HCT116 (cell line): ENCODE data around the gene ACER1. TPM values are rescaled to one million over a fixed set of nuclear protein-coding genes. Genes with fewer than 3 reads are reported as not detected.

Experiments
- ATAC-seq: fragments of 200-7000 bp; cut with Tn5 transposase; 2 replicates; pipeline ENCODE4 v1.9.1; 2020; ENCODE audit warnings: mild to moderate bottlenecking, moderate library complexity
- BruUV-seq: library from RNA; stranded (reverse); fragments of 400-500 nt; replicated peaks from 2 replicates; lab custom pipeline; 2021; lab: Mats Ljungman, UMichigan
- CTCF ChIA-PET: fragments of 300-600 bp; sonication (Branson Sonifier 250); formaldehyde crosslinking; loops from one replicate; lab custom pipeline; 2021; ENCODE audit warnings: antibody characterized with exemption; lab: Charles Lee
- POLR2A ChIA-PET: fragments of 300-600, 350-600 bp; sonication (Branson Sonifier 250); formaldehyde crosslinking; loops from one replicate; lab custom pipeline; 2021; ENCODE audit warnings: antibody characterized with exemption; lab: Charles Lee
- RAD21 ChIA-PET, 2 experiments: fragments of 300-600 bp; sonication (Branson Sonifier 250); formaldehyde crosslinking; loops; one replicate each; lab custom pipeline; 2023; ENCODE audit warnings: low total read pairs in 2 of 2; ENCODE audit not compliant: uncharacterized antibody in 2 of 2, unreplicated experiment in 2 of 2, low non-redundant PET in 1 of 2; lab: Charles Lee
- DNase-seq: peaks from one replicate; pipeline ENCODE4 v3.0.0-alpha.2; 2010; ENCODE audit warnings: low read depth, low spot score
- H2AFZ ChIP-seq: fragments of 200-600 bp; shearing (Covaris generic), sonication (generic); 2 replicates; pipeline ENCODE4 v1.6.1; 2017; ENCODE audit warnings: low read depth, mixed run types, mixed read lengths, antibody characterized with exemption, low read length; ENCODE audit not compliant: poor library complexity, severe bottlenecking
- H3K27ac ChIP-seq: 2 replicates; pipeline ENCODE4 v1.5.1; 2012; ENCODE audit warnings: low read depth, low read length
- H3K27me3 ChIP-seq: fragments of 200-600 bp; sonication (generic); 2 replicates; pipeline ENCODE4 v1.6.1; 2016; ENCODE audit warnings: mixed run types, low read length, mixed read lengths; ENCODE audit not compliant: insufficient read depth
- H3K36me3 ChIP-seq, 2 experiments: fragments of 200-500 bp in 1 of 2; fragments of 200-600 bp in 1 of 2; sonication (Bioruptor generic) in 1 of 2; sonication (generic) in 1 of 2; 2 replicates each; pipeline versions ENCODE4 v1.5.1 to v1.6.1; 2014 to 2016; ENCODE audit warnings: low read length in 2 of 2, inconsistent platforms in 1 of 2, mixed read lengths in 1 of 2, mixed run types in 1 of 2; ENCODE audit not compliant: insufficient read depth in 2 of 2, control insufficient read depth in 1 of 2
- H3K4me1 ChIP-seq, 2 experiments: fragments of 200-600 bp in 1 of 2; sonication (generic) in 1 of 2; 2 replicates each; pipeline versions ENCODE4 v1.5.1 to v1.6.1; 2012 to 2017; ENCODE audit warnings: low read length in 2 of 2, inconsistent platforms in 1 of 2, mild to moderate bottlenecking in 1 of 2, mixed read lengths in 1 of 2, mixed run types in 1 of 2, moderate library complexity in 1 of 2; ENCODE audit not compliant: insufficient read depth in 2 of 2, control insufficient read depth in 1 of 2
- H3K4me2 ChIP-seq: fragments of 200-600 bp; sonication (generic); 2 replicates; pipeline ENCODE4 v1.6.1; 2017; ENCODE audit warnings: mixed run types, low read length, mixed read lengths
- H3K4me3 ChIP-seq, 2 experiments: fragments of 200-600 bp in 1 of 2; sonication (generic) in 1 of 2; replicated peaks in 1 of 2; 2 replicates each; pipeline ENCODE4 v1.5.1; 2011 to 2016; ENCODE audit warnings: low read length in 2 of 2, control low read depth in 1 of 2, low read depth in 1 of 2, mild to moderate bottlenecking in 1 of 2, mixed read lengths in 1 of 2, mixed run types in 1 of 2
- H3K79me2 ChIP-seq: fragments of 200-600 bp; sonication (generic); 2 replicates; pipeline ENCODE4 v1.6.1; 2017; ENCODE audit warnings: mild to moderate bottlenecking, mixed run types, low read length, moderate library complexity, mixed read lengths; ENCODE audit not compliant: insufficient read depth
- H3K9ac ChIP-seq: fragments of 200-600 bp; sonication (generic); 2 replicates; pipeline ENCODE4 v1.6.1; 2016; ENCODE audit warnings: low read length, mixed read lengths
- H3K9me2 ChIP-seq: fragments of 200-600 bp; sonication (generic), shearing (Covaris generic); 2 replicates; pipeline ENCODE4 v1.6.1; 2017; ENCODE audit warnings: mixed run types, mild to moderate bottlenecking, moderate library complexity; ENCODE audit not compliant: insufficient read depth
- H3K9me3 ChIP-seq, 2 experiments: fragments of 200-500 bp in 1 of 2; fragments of 200-600 bp in 1 of 2; sonication (Bioruptor generic) in 1 of 2; sonication (generic) in 1 of 2; 2 replicates each; pipeline ENCODE4 v1.6.1; 2014 to 2017; ENCODE audit warnings: low read length in 2 of 2, mixed read lengths in 2 of 2, inconsistent platforms in 1 of 2, low read depth in 1 of 2, mild to moderate bottlenecking in 1 of 2, mixed run types in 1 of 2, moderate library complexity in 1 of 2; ENCODE audit not compliant: control insufficient read depth in 1 of 2, insufficient read depth in 1 of 2
- H4K20me1 ChIP-seq: fragments of 200-600 bp; sonication (generic), shearing (Covaris generic); 2 replicates; pipeline ENCODE4 v1.6.1; 2017; ENCODE audit warnings: mixed run types, mild to moderate bottlenecking, moderate library complexity; ENCODE audit not compliant: insufficient read depth
- CTCF ChIP-seq, 3 experiments: fragments of 200-600 bp in 1 of 3; sonication (generic) in 1 of 3; IDR thresholded peaks in 2 of 3; conservative IDR thresholded peaks in 1 of 3; 2 replicates each; pipeline ENCODE4 v1.5.1; 2012 to 2017; ENCODE audit warnings: low read depth in 2 of 3, low read length in 2 of 3, antibody characterized with exemption in 1 of 3, borderline replicate concordance in 1 of 3, control low read depth in 1 of 3, mild to moderate bottlenecking in 1 of 3, mixed read lengths in 1 of 3, mixed run types in 1 of 3, moderate library complexity in 1 of 3; ENCODE audit not compliant: insufficient read depth in 1 of 3
- EGR1 ChIP-seq: IDR thresholded peaks from 2 replicates; pipeline ENCODE4 v1.6.1; 2012; ENCODE audit warnings: low read depth
- EZH2 ChIP-seq: fragments of 200-600 bp; sonication (generic); IDR thresholded peaks from 2 replicates; pipeline ENCODE4 v1.6.1; 2017; ENCODE audit warnings: antibody characterized with exemption, mixed run types
- EZH2phosphoT487 ChIP-seq: fragments of 200-600 bp; IDR thresholded peaks from 2 replicates; pipeline ENCODE4 v1.6.1; 2018; ENCODE audit warnings: antibody characterized with exemption, borderline replicate concordance
- FOSL1 ChIP-seq: IDR thresholded peaks from 2 replicates; pipeline ENCODE4 v1.6.1; 2012; ENCODE audit warnings: low read depth
- JUND ChIP-seq: IDR thresholded peaks from 2 replicates; pipeline ENCODE4 v1.6.1; 2012
- POLR2AphosphoS5 ChIP-seq: IDR thresholded peaks from 2 replicates; pipeline ENCODE4 v1.6.1; 2011; ENCODE audit warnings: mild to moderate bottlenecking, low read depth, low read length, moderate library complexity
- RAD21 ChIP-seq: IDR thresholded peaks from 2 replicates; pipeline ENCODE4 v1.6.1; 2012; ENCODE audit warnings: low read depth, mild to moderate bottlenecking
- SRF ChIP-seq: IDR thresholded peaks from 2 replicates; pipeline ENCODE4 v1.6.1; 2012; ENCODE audit warnings: low read depth
- TCF7L2 ChIP-seq: IDR thresholded peaks from 2 replicates; pipeline ENCODE4 v1.7.0; 2011; ENCODE audit warnings: borderline replicate concordance, inconsistent platforms; ENCODE audit not compliant: insufficient read depth, insufficient read length; ENCODE audit errors: extremely low read depth
- YY1 ChIP-seq: IDR thresholded peaks from 2 replicates; pipeline ENCODE4 v1.6.1; 2011; ENCODE audit warnings: low read length, low read depth, moderate library complexity, mild to moderate bottlenecking; ENCODE audit not compliant: insufficient replicate concordance; ENCODE audit errors: extremely low read depth
- ZFX ChIP-seq: fragments of 450-650 bp; IDR thresholded peaks from 2 replicates; pipeline ENCODE4 v1.6.1; 2017
- intact Hi-C: fragments of 100-400 bp; cut with micrococcal nuclease; formaldehyde crosslinking; loops from 2 replicates; pipeline ENCODE4 v1.10.0; 2022
- total RNA-seq: library from RNA; stranded (reverse); gene quantifications from one replicate; pipeline ENCODE4 v1.2.1, GENCODE V29; 2021; ENCODE audit not compliant: unreplicated experiment

Gene ACER1
- total RNA-seq, 1 experiment from 2014 or later, result not detected

GRCh38 chr19:6324757-6325156 lies 8.7 kb downstream of the ACER1 start:
- Histone ChIP-seq H3K36me3 (no peaks in the 10 kb centered on the region), H3K27me3 (peaks cover 10% of the 10 kb centered on the region; the same call in 1 of the 2 replicates), H3K27ac (no peak overlapping the region), H3K4me2 (no peak overlapping the region), H3K4me1 (no peaks in the 10 kb centered on the region), H3K79me2 (no peaks in the 10 kb centered on the region), H4K20me1 (no peaks in the 10 kb centered on the region), H3K9ac (no peak overlapping the region), H3K4me3 (no peak overlapping the region), H2AFZ (no peak overlapping the region)
- DNase-seq (no peak), ATAC-seq (no peak)
- CTCF ChIA-PET, result no interaction called here
- TF ChIP-seq TCF7L2, result no peak
- no peak for TF ChIP-seq POLR2AphosphoS5
- no peak for TF ChIP-seq ZFX
- TF ChIP-seq EZH2, result no peak
- no peak for TF ChIP-seq YY1
- no peak for TF ChIP-seq CTCF (IDR thresholded peaks at IDR 0.05 in 2 of 3, conservative IDR thresholded peaks at IDR 0.05 in 1 of 3; ENCODE audit: borderline replicate concordance in 1 of 3, insufficient read depth in 1 of 3, low read depth in 2 of 3, low read length in 2 of 3)
- TF ChIP-seq RAD21, result no peak
- TF ChIP-seq JUND, result no peak
- no peak for TF ChIP-seq FOSL1
- TF ChIP-seq SRF, result no peak
- no peak for TF ChIP-seq EGR1
- TF ChIP-seq EZH2phosphoT487, result no peak
- TF ChIP-seq, all 23 proteins: peak for 0
- RAD21 ChIA-PET, result no interaction called here
- no TSS peak for BruUV-seq
- POLR2A ChIA-PET, result no interaction called here
- intact Hi-C loops, result no loop called here
- Histone ChIP-seq H3K9me2 (no peaks in the 10 kb centered on the region), H3K9me3 (no peaks in the 10 kb centered on the region)
